Kidney (tissue), 14 donors: Measurements from ENCODE around the gene PITPNC1. TPM values are rescaled to one million over a fixed set of nuclear protein-coding genes. Genes with fewer than 3 reads are reported as not detected.
A peak's percentile ranks its signal among the peaks of the same experiment; 100 is the strongest.

ENCODE experiments used
- DNase-seq, 5 donors: peaks; one replicate each; pipeline ENCODE4 v3.0.0-alpha.2; 2013 to 2020
- FAIRE-seq: peaks from 2 replicates; lab custom pipeline; 2012; peaks lifted over from hg19 to GRCh38; lab: Jason Lieb, UNC
- H3K27ac ChIP-seq, 2 donors: one replicate each; pipeline ENCODE4 v1.7.0; 2013; ENCODE audit warnings: low read depth in 2 of 2, low read length in 2 of 2, inconsistent platforms in 1 of 2
- H3K27me3 ChIP-seq: one replicate; pipeline ENCODE4 v1.7.1; 2013; ENCODE audit warnings: low read length, inconsistent platforms; ENCODE audit not compliant: control insufficient read depth, insufficient read depth
- H3K36me3 ChIP-seq, 3 donors: one replicate each; pipeline versions ENCODE4 v1.7.0 to v1.7.1; 2013; ENCODE audit warnings: low read length in 3 of 3, control low read depth in 1 of 3, inconsistent platforms in 1 of 3; ENCODE audit not compliant: insufficient read depth in 3 of 3, control insufficient read depth in 2 of 3
- H3K4me1 ChIP-seq, 3 donors: one replicate each; pipeline versions ENCODE4 v1.7.0 to v1.7.1; 2013; ENCODE audit warnings: low read length in 3 of 3, inconsistent platforms in 1 of 3, low read depth in 1 of 3; ENCODE audit not compliant: control insufficient read depth in 2 of 3, insufficient read depth in 2 of 3
- H3K4me3 ChIP-seq, 3 donors: one replicate each; pipeline versions ENCODE4 v1.7.0 to v1.8.1; 2013; ENCODE audit warnings: low read length in 3 of 3, control low read depth in 1 of 3, inconsistent platforms in 1 of 3
- H3K9ac ChIP-seq, 3 donors: one replicate each; pipeline versions ENCODE4 v1.7.0 to v1.7.1; 2013; ENCODE audit warnings: low read length in 3 of 3, control low read depth in 1 of 3, inconsistent platforms in 1 of 3
- H3K9me3 ChIP-seq, 3 donors: one replicate each; pipeline versions ENCODE4 v1.7.0 to v1.7.1; 2013; ENCODE audit warnings: low read length in 3 of 3, control low read depth in 1 of 3, inconsistent platforms in 1 of 3; ENCODE audit not compliant: control insufficient read depth in 2 of 3, insufficient read depth in 1 of 3
- intact Hi-C: fragments of 100-400 bp; cut with DNase I; formaldehyde crosslinking; loops from one replicate; pipeline ENCODE4 v1.11.1; 2022
- polyA plus RNA-seq: library from polyadenylated mRNA; stranded (reverse); fragments of 350-450 nt; fragmentation: Illumina TruSeq; extraction: RNeasy Lipid Tissue Mini Kit (QIAGEN cat#74804); gene quantifications from one replicate; pipeline ENCODE4 v1.2.3, GENCODE V29; 2014; ENCODE audit warnings: low read depth, low replicate concordance; ENCODE audit not compliant: insufficient read depth
- total RNA-seq: library from RNA; stranded (reverse); fragmentation: NEBNext Ultra II Directional; extraction: Animal tissue kit (Norgen Biotek cat#: 25700); gene quantifications from one replicate; pipeline ENCODE4 v1.2.1, GENCODE V29; 2021
- TF ChIP-seq, protein P1 (sequence below): IDR thresholded peaks from 3 replicates; pipeline ENCODE4 v1.5.1; 2012; ENCODE audit warnings: mild to moderate bottlenecking, moderate library complexity, borderline replicate concordance; ENCODE audit not compliant: insufficient read depth; ENCODE audit errors: extremely low read depth
- donor health status: control.
- donor health status: control.
- donor health status: control.
- donor health status: control.
- donor health status: control.
- donor health status: DM: yes; HTN: yes; CAD: no.
- donor health status: Normal renal cell carcinoma (clear cell type).

The PITPNC1 gene
- total and polyA plus RNA-seq, 2 donors from 2014 or later = 14.2 to 41.3 TPM

DNA sequence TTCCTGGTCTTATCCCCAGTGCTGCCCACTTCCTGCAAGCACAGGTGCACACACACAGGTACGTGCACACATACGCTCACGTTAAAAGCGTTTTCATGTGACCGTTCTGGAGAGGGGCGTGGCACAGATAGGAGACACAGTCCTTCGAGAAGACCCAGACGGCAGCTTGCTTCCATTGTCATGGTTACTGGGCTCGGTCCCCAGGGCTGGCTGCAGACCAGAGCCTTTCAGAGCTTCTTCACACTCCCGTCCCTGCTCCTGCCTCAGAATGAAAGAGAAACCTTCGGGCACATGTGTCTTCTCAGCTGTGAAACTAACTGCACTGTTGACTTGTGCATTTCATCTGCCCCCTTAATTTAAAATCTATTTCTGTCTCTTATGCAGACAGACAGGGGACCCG, 154.2 kb downstream of the PITPNC1 start:
- intact Hi-C loops = no loop called here
- Histone ChIP-seq H3K36me3 (no peaks in the 10 kb centered on the region), H3K27me3 (no peaks in the 10 kb centered on the region), H3K4me1 (peaks cover 5 to 15% (median 7%) of the 10 kb centered on the region in 3 donors), H3K4me3 (no peak overlapping the region), H3K27ac (no peak overlapping the region), H3K9me3 (no peaks in the 10 kb centered on the region), H3K9ac (no peak overlapping the region)
- peak in 3 of 5 donors; percentile 58 to 65 (median 58) for DNase-seq
- FAIRE-seq = no peak
- TF ChIP-seq, protein P1, sequence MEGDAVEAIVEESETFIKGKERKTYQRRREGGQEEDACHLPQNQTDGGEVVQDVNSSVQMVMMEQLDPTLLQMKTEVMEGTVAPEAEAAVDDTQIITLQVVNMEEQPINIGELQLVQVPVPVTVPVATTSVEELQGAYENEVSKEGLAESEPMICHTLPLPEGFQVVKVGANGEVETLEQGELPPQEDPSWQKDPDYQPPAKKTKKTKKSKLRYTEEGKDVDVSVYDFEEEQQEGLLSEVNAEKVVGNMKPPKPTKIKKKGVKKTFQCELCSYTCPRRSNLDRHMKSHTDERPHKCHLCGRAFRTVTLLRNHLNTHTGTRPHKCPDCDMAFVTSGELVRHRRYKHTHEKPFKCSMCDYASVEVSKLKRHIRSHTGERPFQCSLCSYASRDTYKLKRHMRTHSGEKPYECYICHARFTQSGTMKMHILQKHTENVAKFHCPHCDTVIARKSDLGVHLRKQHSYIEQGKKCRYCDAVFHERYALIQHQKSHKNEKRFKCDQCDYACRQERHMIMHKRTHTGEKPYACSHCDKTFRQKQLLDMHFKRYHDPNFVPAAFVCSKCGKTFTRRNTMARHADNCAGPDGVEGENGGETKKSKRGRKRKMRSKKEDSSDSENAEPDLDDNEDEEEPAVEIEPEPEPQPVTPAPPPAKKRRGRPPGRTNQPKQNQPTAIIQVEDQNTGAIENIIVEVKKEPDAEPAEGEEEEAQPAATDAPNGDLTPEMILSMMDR = no peak

DNA sequence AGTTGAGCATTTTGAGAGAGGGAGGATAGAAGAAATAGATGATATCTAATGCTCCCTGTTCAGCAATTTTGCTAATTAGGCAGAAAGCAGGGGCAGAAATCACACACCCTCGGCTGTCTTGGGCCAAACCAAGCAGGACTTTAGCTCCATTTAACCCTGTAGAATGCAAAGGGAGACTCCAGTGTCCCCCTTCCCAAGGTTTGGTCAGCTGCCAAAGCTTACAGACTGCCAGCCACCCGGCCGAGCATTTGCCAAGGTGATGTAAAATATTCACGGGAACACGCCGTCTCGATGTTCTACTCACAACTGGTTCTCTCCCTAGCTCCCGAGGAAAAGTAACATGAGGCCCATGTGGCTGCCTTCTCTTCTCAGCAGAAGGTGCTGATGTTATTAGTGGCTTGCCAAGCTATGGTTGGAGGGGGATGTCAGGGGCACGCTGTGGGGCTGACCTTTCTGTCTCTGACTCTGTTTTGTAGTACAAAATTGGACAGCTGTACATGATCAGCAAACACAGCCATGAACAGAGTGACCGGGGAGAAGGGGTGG, 155.3 kb downstream of the PITPNC1 start:
- H3K27me3 ChIP-seq = no peaks in the 10 kb centered on the region
- intact Hi-C loops = no loop called here
- peaks cover 5 to 15% (median 7%) of the 10 kb centered on the region in 3 donors for H3K4me1 ChIP-seq
- no peak overlapping the region for H3K9ac ChIP-seq
- peak overlapping the region in 1 of 2 donors; percentile 5 for H3K27ac ChIP-seq
- H3K4me3 ChIP-seq = no peak overlapping the region
- H3K36me3 ChIP-seq = no peaks in the 10 kb centered on the region
- no peaks in the 10 kb centered on the region for H3K9me3 ChIP-seq
- FAIRE-seq (no peak), DNase-seq (peak in 1 of 5 donors; percentile 42)
- TF ChIP-seq, protein P1 = no peak

DNA sequence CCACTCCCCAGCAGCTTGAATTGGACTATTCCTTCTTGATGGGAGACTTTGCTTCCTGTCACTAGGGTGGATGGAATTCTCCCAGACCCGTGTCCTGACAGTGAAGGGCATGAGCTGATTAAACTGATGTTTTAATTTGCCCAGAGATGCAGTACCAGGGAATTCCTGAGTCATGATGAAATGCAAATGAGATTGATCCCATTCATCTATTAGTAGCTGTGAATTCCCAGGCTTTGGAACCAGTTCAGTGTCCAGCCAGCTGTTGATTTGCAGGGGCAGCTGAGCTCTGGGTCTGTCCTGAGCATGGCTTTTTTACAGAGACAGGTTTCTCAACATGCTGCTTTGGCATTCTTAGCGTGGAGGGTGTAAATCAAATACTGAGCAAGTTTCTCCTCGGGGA, 157.9 kb downstream of the PITPNC1 start:
- Histone ChIP-seq H3K27me3 (no peaks in the 10 kb centered on the region), H3K36me3 (no peaks in the 10 kb centered on the region), H3K4me1 (peaks cover 0 to 12% (median 3%) of the 10 kb centered on the region in 3 donors), H3K27ac (no peak overlapping the region), H3K9ac (no peak overlapping the region), H3K9me3 (no peaks in the 10 kb centered on the region), H3K4me3 (no peak overlapping the region)
- FAIRE-seq (no peak), DNase-seq (no peak)
- intact Hi-C loops = no loop called here
- TF ChIP-seq, protein P1 = no peak
